Liver (tissue), 9 donors: ENCODE measurements around the gene NOS3. TPM values are rescaled to one million over a fixed set of nuclear protein-coding genes. Genes with fewer than 3 reads are reported as not detected.

Experiments
- DNase-seq: peaks from one replicate; pipeline ENCODE4 v3.0.0-alpha.2; 2017; ENCODE audit warnings: low spot score
- H3K27ac ChIP-seq, 2 donors: one replicate each; pipeline ENCODE4 v1.7.0; 2013; ENCODE audit warnings: inconsistent platforms in 2 of 2, low read length in 2 of 2, control low read depth in 1 of 2, low read depth in 1 of 2, mild to moderate bottlenecking in 1 of 2
- H3K27me3 ChIP-seq, 4 donors: one replicate each; pipeline versions ENCODE4 v1.6.1 to v1.7.0; 2013; ENCODE audit warnings: low read length in 3 of 4, inconsistent platforms in 1 of 4, mild to moderate bottlenecking in 1 of 4, moderate library complexity in 1 of 4; ENCODE audit not compliant: control insufficient read depth in 4 of 4, insufficient read depth in 4 of 4
- H3K36me3 ChIP-seq, 4 donors: one replicate each; pipeline versions ENCODE4 v1.6.1 to v1.7.0; 2013; ENCODE audit warnings: low read length in 3 of 4, mild to moderate bottlenecking in 3 of 4, low read depth in 1 of 4, moderate library complexity in 1 of 4; ENCODE audit not compliant: control insufficient read depth in 4 of 4, insufficient read depth in 3 of 4
- H3K4me1 ChIP-seq, 4 donors: one replicate each; pipeline versions ENCODE4 v1.6.1 to v1.7.0; 2013; ENCODE audit warnings: low read length in 3 of 4, mild to moderate bottlenecking in 3 of 4, moderate library complexity in 1 of 4; ENCODE audit not compliant: control insufficient read depth in 4 of 4, insufficient read depth in 4 of 4
- H3K4me3 ChIP-seq, 3 donors: one replicate each; pipeline versions ENCODE4 v1.6.1 to v1.7.0; 2013; ENCODE audit warnings: low read length in 3 of 3, control low read depth in 1 of 3, low read depth in 1 of 3, mild to moderate bottlenecking in 1 of 3
- H3K9ac ChIP-seq, 2 donors: one replicate each; pipeline ENCODE4 v1.7.0; 2013; ENCODE audit warnings: low read length in 2 of 2, mild to moderate bottlenecking in 2 of 2, moderate library complexity in 2 of 2, control low read depth in 1 of 2, low read depth in 1 of 2
- H3K9me3 ChIP-seq, 4 donors: one replicate each; pipeline versions ENCODE4 v1.6.1 to v1.7.0; 2013; ENCODE audit warnings: low read length in 3 of 4; ENCODE audit not compliant: control insufficient read depth in 4 of 4
- CTCF ChIP-seq: fragments of 150-350 bp; IDR thresholded peaks from 2 replicates; pipeline ENCODE4 v1.5.1; 2017; ENCODE audit warnings: improper control_type of control experiment, low read depth, low read length; ENCODE audit not compliant: missing input control
- FOXA1 ChIP-seq: IDR thresholded peaks from 2 replicates; pipeline ENCODE4 v1.6.1; 2016; ENCODE audit warnings: antibody characterized with exemption
- FOXA2 ChIP-seq: IDR thresholded peaks from 2 replicates; pipeline ENCODE4 v1.6.1; 2016; ENCODE audit warnings: antibody characterized with exemption
- HNF4A ChIP-seq, 2 donors: conservative IDR thresholded peaks; 2 replicates each; pipeline ENCODE4 v1.6.1; 2016; ENCODE audit warnings: antibody characterized with exemption in 2 of 2, mild to moderate bottlenecking in 2 of 2
- HNF4G ChIP-seq: IDR thresholded peaks from 2 replicates; pipeline ENCODE4 v1.6.1; 2016; ENCODE audit warnings: antibody characterized with exemption
- JUND ChIP-seq, 2 donors: IDR thresholded peaks; 2 replicates each; pipeline ENCODE4 v1.6.1; 2016; ENCODE audit warnings: antibody characterized with exemption in 2 of 2
- NR2F2 ChIP-seq: IDR thresholded peaks from 2 replicates; pipeline ENCODE4 v1.6.1; 2016; ENCODE audit warnings: antibody characterized with exemption
- RAD21 ChIP-seq, 2 donors: IDR thresholded peaks; 2 replicates each; pipeline ENCODE4 v1.6.1; 2016; ENCODE audit warnings: antibody characterized with exemption in 2 of 2, mild to moderate bottlenecking in 2 of 2
- REST ChIP-seq: IDR thresholded peaks from 2 replicates; pipeline ENCODE4 v1.6.1; 2016; ENCODE audit warnings: antibody characterized with exemption, mild to moderate bottlenecking
- RXRA ChIP-seq, 2 donors: IDR thresholded peaks; 2 replicates each; pipeline ENCODE4 v1.6.1; 2017 to 2018; ENCODE audit warnings: antibody characterized with exemption in 2 of 2, mild to moderate bottlenecking in 1 of 2
- SP1 ChIP-seq: IDR thresholded peaks from 2 replicates; pipeline ENCODE4 v1.6.1; 2018; ENCODE audit warnings: antibody characterized with exemption, mild to moderate bottlenecking
- TAF1 ChIP-seq: conservative IDR thresholded peaks from 2 replicates; pipeline ENCODE4 v1.6.1; 2016; ENCODE audit warnings: antibody characterized with exemption, mild to moderate bottlenecking
- YY1 ChIP-seq: IDR thresholded peaks from 2 replicates; pipeline ENCODE4 v1.6.1; 2016; ENCODE audit warnings: antibody characterized with exemption, mild to moderate bottlenecking
- WGBS: extraction: QIAGEN DNeasy Blood & Tissue Kit; methylation state at CpG from one replicate; pipeline ENCODE4 v1.1.7; 2013; 5-methylcytosine and 5-hydroxymethylcytosine counted together
- polyA plus RNA-seq, 2 donors: library from polyadenylated mRNA; stranded (reverse) in 1 of 2; unstranded in 1 of 2; fragments of 200-250 nt in 1 of 2; fragments of >200 nt in 1 of 2; fragmentation: Nextera tagmentation in 1 of 2; extraction: Ambion mirVana in 1 of 2; gene quantifications; one replicate each; pipeline versions ENCODE4 v1.2.1 to v1.2.3, GENCODE V29; 2013 to 2015
- total RNA-seq, 2 donors: library from RNA; depleted of rRNA; stranded (reverse); fragments of >200 nt; gene quantifications; one replicate each; pipeline ENCODE4 v1.2.3, GENCODE V29; 2014
- TF ChIP-seq, protein P1 (sequence below): IDR thresholded peaks from 2 replicates; pipeline ENCODE4 v1.6.1; 2016; ENCODE audit warnings: antibody characterized with exemption
- TF ChIP-seq, protein P2 (sequence below): IDR thresholded peaks from 2 replicates; pipeline ENCODE4 v1.6.1; 2016; ENCODE audit warnings: antibody characterized with exemption
- donor health status: healthy.
- donor health status: healthy.
- donor health status: healthy.
- donor health status: healthy.
- donor health status: healthy.

Gene NOS3
- total and polyA plus RNA-seq, 4 donors: 1.6 to 6.1 (median 5.1) TPM

DNA sequence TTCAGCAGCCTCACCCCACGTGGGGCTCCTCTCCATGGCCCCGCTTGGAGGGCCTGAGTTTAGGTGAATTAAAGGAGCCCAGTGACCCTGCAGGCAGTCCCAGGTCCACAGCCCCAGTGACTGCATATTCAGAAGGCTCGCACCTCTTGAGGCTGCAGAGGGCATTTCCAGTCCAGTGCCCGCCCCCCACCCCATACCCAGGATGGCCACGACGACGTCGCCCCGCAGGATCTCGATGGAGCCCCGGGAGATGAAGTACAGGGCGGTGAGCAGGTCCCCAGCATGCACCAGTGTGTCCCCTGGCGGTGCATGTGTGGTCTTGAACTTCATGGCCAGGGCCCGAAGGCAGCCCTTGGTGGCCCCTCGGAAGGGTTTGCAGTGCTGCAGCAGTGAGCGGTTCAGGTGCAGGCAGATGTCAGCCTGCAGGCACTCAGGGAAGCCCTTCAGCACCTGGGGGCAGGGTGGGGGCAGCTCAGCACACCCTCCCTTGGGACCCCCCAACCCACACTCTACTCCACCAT, 40.8 kb upstream of the NOS3 start:
- Histone ChIP-seq H3K9ac (no peak overlapping the region), H3K27ac (no peak overlapping the region), H3K36me3 (no peaks in the 10 kb centered on the region), H3K4me1 (no peaks in the 10 kb centered on the region), H3K27me3 (peaks cover 0 to 2% (median 0%) of the 10 kb centered on the region in 4 donors), H3K4me3 (no peak overlapping the region), H3K9me3 (no peaks in the 10 kb centered on the region)
- WGBS: 88% methylated on average over 16 of the region's 16 CpGs
- TF ChIP-seq HNF4G (no peak), SP1 (no peak), TAF1 (no peak), RXRA (IDR thresholded peaks at IDR 0.05) (no peak), CTCF (no peak), FOXA1 (no peak), HNF4A (conservative IDR thresholded peaks at IDR 0.05) (no peak), NR2F2 (no peak), YY1 (no peak), RAD21 (IDR thresholded peaks at IDR 0.05) (no peak), FOXA2 (no peak), REST (no peak), JUND (IDR thresholded peaks at IDR 0.05) (no peak)
- TF ChIP-seq, protein P1, sequence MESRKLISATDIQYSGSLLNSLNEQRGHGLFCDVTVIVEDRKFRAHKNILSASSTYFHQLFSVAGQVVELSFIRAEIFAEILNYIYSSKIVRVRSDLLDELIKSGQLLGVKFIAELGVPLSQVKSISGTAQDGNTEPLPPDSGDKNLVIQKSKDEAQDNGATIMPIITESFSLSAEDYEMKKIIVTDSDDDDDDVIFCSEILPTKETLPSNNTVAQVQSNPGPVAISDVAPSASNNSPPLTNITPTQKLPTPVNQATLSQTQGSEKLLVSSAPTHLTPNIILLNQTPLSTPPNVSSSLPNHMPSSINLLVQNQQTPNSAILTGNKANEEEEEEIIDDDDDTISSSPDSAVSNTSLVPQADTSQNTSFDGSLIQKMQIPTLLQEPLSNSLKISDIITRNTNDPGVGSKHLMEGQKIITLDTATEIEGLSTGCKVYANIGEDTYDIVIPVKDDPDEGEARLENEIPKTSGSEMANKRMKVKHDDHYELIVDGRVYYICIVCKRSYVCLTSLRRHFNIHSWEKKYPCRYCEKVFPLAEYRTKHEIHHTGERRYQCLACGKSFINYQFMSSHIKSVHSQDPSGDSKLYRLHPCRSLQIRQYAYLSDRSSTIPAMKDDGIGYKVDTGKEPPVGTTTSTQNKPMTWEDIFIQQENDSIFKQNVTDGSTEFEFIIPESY: no peak
- TF ChIP-seq, protein P2, sequence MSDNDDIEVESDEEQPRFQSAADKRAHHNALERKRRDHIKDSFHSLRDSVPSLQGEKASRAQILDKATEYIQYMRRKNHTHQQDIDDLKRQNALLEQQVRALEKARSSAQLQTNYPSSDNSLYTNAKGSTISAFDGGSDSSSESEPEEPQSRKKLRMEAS: no peak
- no peak for DNase-seq

DNA sequence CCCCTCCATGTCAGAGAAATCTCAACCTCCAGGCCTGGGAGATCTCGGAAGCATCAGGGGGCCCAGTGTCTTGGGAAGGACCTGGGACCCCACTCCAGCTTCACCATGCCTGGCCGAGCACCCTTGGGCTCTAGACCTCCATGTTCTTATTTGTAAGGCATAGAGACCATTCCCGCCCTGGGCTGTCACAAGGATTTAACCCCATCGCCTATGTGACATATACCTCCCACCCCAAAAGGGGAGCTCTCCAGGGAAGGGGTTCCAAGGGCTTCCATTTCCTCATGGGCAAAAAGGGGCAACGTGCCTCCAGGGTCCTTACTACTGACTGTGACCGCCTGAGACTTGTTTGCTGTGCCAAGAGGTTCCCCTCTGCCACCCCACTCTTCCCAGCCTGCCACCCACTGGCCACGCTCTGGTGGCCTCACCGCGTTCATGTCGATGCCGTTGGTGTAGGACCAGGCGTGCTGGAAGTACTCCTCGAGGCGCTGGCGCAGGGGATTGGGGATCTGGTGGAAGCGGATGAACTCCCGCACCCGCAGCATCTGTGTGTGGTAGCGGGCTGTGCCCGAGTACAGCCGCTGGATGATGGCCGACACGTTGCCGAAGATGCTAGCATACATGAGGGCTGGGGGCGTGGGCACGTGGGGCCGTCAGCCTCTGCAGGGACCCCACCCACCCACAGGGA, 40.2 kb upstream of the NOS3 start:
- Histone ChIP-seq H3K36me3 (no peaks in the 10 kb centered on the region), H3K4me3 (no peak overlapping the region), H3K4me1 (no peaks in the 10 kb centered on the region), H3K27me3 (peaks cover 0 to 4% (median under 1%) of the 10 kb centered on the region in 4 donors), H3K9me3 (no peaks in the 10 kb centered on the region), H3K9ac (no peak overlapping the region), H3K27ac (no peak overlapping the region)
- WGBS: 94% methylated on average over 27 of the region's 27 CpGs
- no peak for TF ChIP-seq FOXA1
- DNase-seq: no peak
